HuH-7 (cell line): ENCODE results near the gene ZNF407.

Source experiments
- DNase-seq: peaks from one replicate; pipeline ENCODE4 v3.0.0; 2011; ENCODE audit warnings: low spot score

ZNF407 gene

GRCh38 chr18:74672371-74672770 is 74.7 kb downstream of the ZNF407 start:
- DNase-seq, result no peak

- DNase-seq, result no peak
These were observed 76.8 kb downstream of the ZNF407 start for GRCh38 chr18:74674487-74674886.

GRCh38 chr18:74679006-74679678 is 81.5 kb downstream of the ZNF407 start:
- no peak for DNase-seq

- DNase-seq, result no peak
These were observed 82.0 kb downstream of the ZNF407 start for GRCh38 chr18:74679679-74680076.

- DNase-seq, result no peak
These were observed 84.7 kb downstream of the ZNF407 start for GRCh38 chr18:74682141-74682990.

GRCh38 chr18:74682991-74683297 is 85.3 kb downstream of the ZNF407 start:
- DNase-seq, result no peak

GRCh38 chr18:74683573-74683972 is 85.9 kb downstream of the ZNF407 start:
- DNase-seq, result no peak

- no peak for DNase-seq
These were observed 91.6 kb downstream of the ZNF407 start for GRCh38 chr18:74689251-74689650.

GRCh38 chr18:74692367-74693013 is 94.8 kb downstream of the ZNF407 start:
- no peak for DNase-seq

- no peak for DNase-seq
These were observed 96.8 kb downstream of the ZNF407 start for GRCh38 chr18:74694436-74694835.

- no peak for DNase-seq
These were observed 97.5 kb downstream of the ZNF407 start for GRCh38 chr18:74695170-74695569.

- no peak for DNase-seq
These were observed 101.2 kb downstream of the ZNF407 start for GRCh38 chr18:74698881-74699280.

GRCh38 chr18:74699455-74699854 is 101.8 kb downstream of the ZNF407 start:
- no peak for DNase-seq

- no peak for DNase-seq
These were observed 105.3 kb downstream of the ZNF407 start for GRCh38 chr18:74702950-74703349.

- DNase-seq, result no peak
These were observed 110.5 kb downstream of the ZNF407 start for GRCh38 chr18:74708169-74708568.

- DNase-seq, result no peak
These were observed 111.8 kb downstream of the ZNF407 start for GRCh38 chr18:74709452-74709851.

- no peak for DNase-seq
These were observed 116.5 kb downstream of the ZNF407 start for GRCh38 chr18:74714120-74714519.

GRCh38 chr18:74714791-74715190 is 117.1 kb downstream of the ZNF407 start:
- no peak for DNase-seq

- no peak for DNase-seq
These were observed 117.6 kb downstream of the ZNF407 start for GRCh38 chr18:74715306-74715705.

- DNase-seq, result no peak
These were observed 118.4 kb downstream of the ZNF407 start for GRCh38 chr18:74715865-74716712.

GRCh38 chr18:74718312-74718711 is 120.6 kb downstream of the ZNF407 start:
- no peak for DNase-seq

- DNase-seq, result no peak
These were observed 124.6 kb downstream of the ZNF407 start for GRCh38 chr18:74722237-74722636.
